HG03521 (cell line): Measurements from ENCODE around the gene PTGFR.

ENCODE experiments used
- ATAC-seq: cut with Tn5 transposase; IDR thresholded peaks from one replicate; pipeline ENCODE4 v1.9.1; 2021; ENCODE audit warnings: mild to moderate bottlenecking, moderate library complexity; ENCODE audit not compliant: unreplicated experiment

Gene PTGFR

GRCh38 chr1:78519446-78519845 is 28.7 kb downstream of the PTGFR start:
- ATAC-seq = no peak

GRCh38 chr1:78520216-78520615 is 29.4 kb downstream of the PTGFR start:
- ATAC-seq = no peak

- ATAC-seq = no peak
Observed at GRCh38 chr1:78520843-78521242, 30.1 kb downstream of the PTGFR start.

- ATAC-seq = no peak
Observed at GRCh38 chr1:78522136-78522535, 31.4 kb downstream of the PTGFR start.

GRCh38 chr1:78526496-78526895 is 35.7 kb downstream of the PTGFR start:
- no peak for ATAC-seq

GRCh38 chr1:78527706-78528105 is 36.9 kb downstream of the PTGFR start:
- ATAC-seq = no peak

- ATAC-seq = no peak
Observed at GRCh38 chr1:78533527-78533926, 42.8 kb downstream of the PTGFR start.

- no peak for ATAC-seq
Observed at GRCh38 chr1:78535286-78535685, 44.5 kb downstream of the PTGFR start.

- ATAC-seq = no peak
Observed at GRCh38 chr1:78536427-78536826, 45.7 kb downstream of the PTGFR start.

- no peak for ATAC-seq
Observed at GRCh38 chr1:78540048-78540447, 49.3 kb downstream of the PTGFR start.

GRCh38 chr1:78541479-78541878 is 50.7 kb downstream of the PTGFR start:
- no peak for ATAC-seq

- ATAC-seq = no peak
Observed at GRCh38 chr1:78543941-78544643, 53.3 kb downstream of the PTGFR start.

GRCh38 chr1:78547081-78547480 is 56.3 kb downstream of the PTGFR start:
- ATAC-seq = no peak

GRCh38 chr1:78549331-78549730 is 58.6 kb downstream of the PTGFR start:
- ATAC-seq = no peak

- ATAC-seq = no peak
Observed at GRCh38 chr1:78549891-78550290, 59.1 kb downstream of the PTGFR start.

- no peak for ATAC-seq
Observed at GRCh38 chr1:78553859-78554258, 63.1 kb downstream of the PTGFR start.

GRCh38 chr1:78554840-78555239 is 64.1 kb downstream of the PTGFR start:
- ATAC-seq = no peak

GRCh38 chr1:78559680-78560079 is 68.9 kb downstream of the PTGFR start:
- no peak for ATAC-seq

- ATAC-seq = no peak
Observed at GRCh38 chr1:78560811-78561210, 70.0 kb downstream of the PTGFR start.

GRCh38 chr1:78561856-78562255 is 71.1 kb downstream of the PTGFR start:
- no peak for ATAC-seq

GRCh38 chr1:78565393-78565792 is 74.6 kb downstream of the PTGFR start:
- ATAC-seq = no peak

- ATAC-seq = no peak
Observed at GRCh38 chr1:78570539-78570938, 79.8 kb downstream of the PTGFR start.
